ENCODE results near the gene SLC2A14.
A peak's percentile ranks its signal among the peaks of the same experiment; 100 is the strongest.
"Not testable (repeated sequence)": the region's sequence is repeated elsewhere in the genome, so short reads cannot be mapped to it uniquely, and the experiment has no call there.

The SLC2A14 gene

GRCh38 chr12:7825754-7826153 is 47.0 kb downstream of the SLC2A14 start:
- H3K4me1 ChIP-seq (ENCODE audit: insufficient read depth, low read length, severe bottlenecking); H3K27ac ChIP-seq (ENCODE audit: low read depth, low read length, poor library complexity, severe bottlenecking); H3K9ac ChIP-seq (ENCODE audit: low read length); H3K79me2 ChIP-seq (ENCODE audit: insufficient read depth, low read length); H3K4me3 ChIP-seq (ENCODE audit: low read depth, low read length, poor library complexity, severe bottlenecking); H3K9me3 ChIP-seq (ENCODE audit: low read length); H3K4me2 ChIP-seq (ENCODE audit: low read length); H4K20me1 ChIP-seq (ENCODE audit: insufficient read depth, low read length); H3K27me3 ChIP-seq (ENCODE audit: insufficient read depth, low read length); H3K9me2 ChIP-seq (ENCODE audit: low read depth, low read length); H2AFZ ChIP-seq (ENCODE audit: low read length); H3F3A ChIP-seq (ENCODE audit: insufficient read depth, low read length); H3K36me3 ChIP-seq (ENCODE audit: insufficient read depth, low read length): not testable (repeated sequence)

GRCh38 chr12:7806863-7807487 is 65.7 kb downstream of the SLC2A14 start:
- Histone ChIP-seq H2AFZ (ENCODE audit: low read length) (no peak overlapping the region), H3K27me3 (ENCODE audit: insufficient read depth, low read length) (no peaks in the 10 kb centered on the region), H3K4me2 (ENCODE audit: low read length) (no peak overlapping the region), H3K79me2 (ENCODE audit: insufficient read depth, low read length) (no peaks in the 10 kb centered on the region), H3F3A (ENCODE audit: insufficient read depth, low read length) (no peaks in the 10 kb centered on the region), H3K9me2 (ENCODE audit: low read depth, low read length) (no peaks in the 10 kb centered on the region), H3K9me3 (ENCODE audit: low read length) (no peaks in the 10 kb centered on the region), H3K27ac (ENCODE audit: low read depth, low read length, poor library complexity, severe bottlenecking) (no peak overlapping the region), H3K4me1 (ENCODE audit: insufficient read depth, low read length, severe bottlenecking) (no peaks in the 10 kb centered on the region), H3K4me3 (ENCODE audit: low read depth, low read length, poor library complexity, severe bottlenecking) (no peak overlapping the region), H3K9ac (ENCODE audit: low read length) (no peak overlapping the region), H4K20me1 (ENCODE audit: insufficient read depth, low read length) (no peaks in the 10 kb centered on the region), H3K36me3 (ENCODE audit: insufficient read depth, low read length) (no peaks in the 10 kb centered on the region)
- TF ChIP-seq EZH2 (IDR thresholded peaks at IDR 0.05; ENCODE audit: borderline replicate concordance, low read length) (no peak), CTCF (IDR thresholded peaks at IDR 0.05; ENCODE audit: low read length) (peak; percentile 86)

GRCh38 chr12:7806319-7806718 is 66.4 kb downstream of the SLC2A14 start:
- H3K36me3 ChIP-seq (ENCODE audit: insufficient read depth, low read length); H3K79me2 ChIP-seq (ENCODE audit: insufficient read depth, low read length); H3K9me3 ChIP-seq (ENCODE audit: low read length); H4K20me1 ChIP-seq (ENCODE audit: insufficient read depth, low read length); H3K27me3 ChIP-seq (ENCODE audit: insufficient read depth, low read length); H3F3A ChIP-seq (ENCODE audit: insufficient read depth, low read length); H2AFZ ChIP-seq (ENCODE audit: low read length); H3K27ac ChIP-seq (ENCODE audit: low read depth, low read length, poor library complexity, severe bottlenecking); H3K9me2 ChIP-seq (ENCODE audit: low read depth, low read length); H3K9ac ChIP-seq (ENCODE audit: low read length); H3K4me1 ChIP-seq (ENCODE audit: insufficient read depth, low read length, severe bottlenecking); H3K4me3 ChIP-seq (ENCODE audit: low read depth, low read length, poor library complexity, severe bottlenecking); H3K4me2 ChIP-seq (ENCODE audit: low read length): not testable (repeated sequence)

- no peak overlapping the region for H3K4me2 ChIP-seq (ENCODE audit: low read length)
- H3K36me3 ChIP-seq (ENCODE audit: insufficient read depth, low read length): no peaks in the 10 kb centered on the region
- TF ChIP-seq CTCF (IDR thresholded peaks at IDR 0.05; ENCODE audit: low read length): no peak
- no peak for TF ChIP-seq EZH2 (IDR thresholded peaks at IDR 0.05; ENCODE audit: borderline replicate concordance, low read length)
- H3K4me1 ChIP-seq (ENCODE audit: insufficient read depth, low read length, severe bottlenecking): no peaks in the 10 kb centered on the region
- no peaks in the 10 kb centered on the region for H3K9me2 ChIP-seq (ENCODE audit: low read depth, low read length)
- no peak overlapping the region for H3K4me3 ChIP-seq (ENCODE audit: low read depth, low read length, poor library complexity, severe bottlenecking)
- H3K9me3 ChIP-seq (ENCODE audit: low read length): no peaks in the 10 kb centered on the region
- H3K27me3 ChIP-seq (ENCODE audit: insufficient read depth, low read length): no peaks in the 10 kb centered on the region
- no peaks in the 10 kb centered on the region for H4K20me1 ChIP-seq (ENCODE audit: insufficient read depth, low read length)
- H3K27ac ChIP-seq (ENCODE audit: low read depth, low read length, poor library complexity, severe bottlenecking): no peak overlapping the region
- H2AFZ ChIP-seq (ENCODE audit: low read length): no peak overlapping the region
- H3F3A ChIP-seq (ENCODE audit: insufficient read depth, low read length): no peaks in the 10 kb centered on the region
- H3K79me2 ChIP-seq (ENCODE audit: insufficient read depth, low read length): no peaks in the 10 kb centered on the region
- no peak overlapping the region for H3K9ac ChIP-seq (ENCODE audit: low read length)
Observed at GRCh38 chr12:7801460-7801859, 71.3 kb downstream of the SLC2A14 start.

GRCh38 chr12:7798750-7799308 is 73.9 kb downstream of the SLC2A14 start:
- H3K4me2 ChIP-seq (ENCODE audit: low read length); H3K4me3 ChIP-seq (ENCODE audit: low read depth, low read length, poor library complexity, severe bottlenecking); H3K9ac ChIP-seq (ENCODE audit: low read length): not testable (repeated sequence)

More at GRCh38 chr12:7798750-7799308, 73.9 kb downstream of the SLC2A14 start:
- not testable (repeated sequence) for H3F3A ChIP-seq (ENCODE audit: insufficient read depth, low read length); H3K36me3 ChIP-seq (ENCODE audit: insufficient read depth, low read length); H3K27ac ChIP-seq (ENCODE audit: low read depth, low read length, poor library complexity, severe bottlenecking); H3K4me1 ChIP-seq (ENCODE audit: insufficient read depth, low read length, severe bottlenecking); H3K27me3 ChIP-seq (ENCODE audit: insufficient read depth, low read length); H2AFZ ChIP-seq (ENCODE audit: low read length); H4K20me1 ChIP-seq (ENCODE audit: insufficient read depth, low read length); H3K79me2 ChIP-seq (ENCODE audit: insufficient read depth, low read length); H3K9me2 ChIP-seq (ENCODE audit: low read depth, low read length); H3K9me3 ChIP-seq (ENCODE audit: low read length)

Measured in OCI-LY1 (cell line).